NB4 (cell line): ENCODE measurements around the gene PPFIA1.

Experiments
- DNase-seq: peaks from one replicate; pipeline ENCODE4 v3.0.0; 2010; ENCODE audit warnings: low read depth
- H3K4me3 ChIP-seq: one replicate; pipeline ENCODE4 v1.5.1; 2011; ENCODE audit warnings: mild to moderate bottlenecking, low read depth, low read length, moderate library complexity
- CTCF ChIP-seq: IDR thresholded peaks from one replicate; pipeline ENCODE4 v1.5.1; 2012; ENCODE audit warnings: low read depth, low read length
- MAX ChIP-seq: IDR thresholded peaks from 2 replicates; pipeline ENCODE4 v1.6.1; 2011; ENCODE audit warnings: low read depth, low read length
- MYC ChIP-seq: IDR thresholded peaks from 2 replicates; pipeline ENCODE4 v1.6.1; 2011; ENCODE audit warnings: low read depth, low read length
- POLR2A ChIP-seq: IDR thresholded peaks from 2 replicates; pipeline ENCODE4 v1.6.1; 2011; ENCODE audit warnings: mild to moderate bottlenecking; ENCODE audit not compliant: insufficient read length; ENCODE audit errors: extremely low read depth

The PPFIA1 gene

GRCh38 chr11:70317581-70318305, 47.3 kb downstream of the PPFIA1 start:
- H3K4me3 ChIP-seq = no peak overlapping the region
- TF ChIP-seq CTCF (no peak), MAX (no peak), POLR2A (no peak), MYC (no peak)
- peak; percentile 23 for DNase-seq

GRCh38 chr11:70319396-70320076, 49.0 kb downstream of the PPFIA1 start:
- H3K4me3 ChIP-seq = no peak overlapping the region
- DNase-seq = no peak
- TF ChIP-seq MYC (no peak), POLR2A (no peak), CTCF (no peak), MAX (no peak)

- TF ChIP-seq MYC = no peak
- no peak for DNase-seq
These were observed 52.2 kb downstream of the PPFIA1 start for GRCh38 chr11:70322666-70323065.

GRCh38 chr11:70323806-70324205, 53.3 kb downstream of the PPFIA1 start:
- DNase-seq = no peak
- H3K4me3 ChIP-seq = no peak overlapping the region
- no peak for TF ChIP-seq MAX
- TF ChIP-seq POLR2A = no peak
- no peak for TF ChIP-seq CTCF
- no peak for TF ChIP-seq MYC

More at GRCh38 chr11:70322666-70323065, 52.2 kb downstream of the PPFIA1 start:
- H3K4me3 ChIP-seq = no peak overlapping the region

GRCh38 chr11:70324376-70325115, 54.1 kb downstream of the PPFIA1 start:
- DNase-seq = no peak
- TF ChIP-seq MAX = no peak
- TF ChIP-seq MYC = no peak
- TF ChIP-seq CTCF = no peak
- no peak for TF ChIP-seq POLR2A
- H3K4me3 ChIP-seq = no peak overlapping the region

- no peak for DNase-seq
- TF ChIP-seq POLR2A = no peak
- no peak for TF ChIP-seq MAX
- TF ChIP-seq MYC = no peak
- no peak for TF ChIP-seq CTCF
- H3K4me3 ChIP-seq = no peak overlapping the region
These were observed 55.3 kb downstream of the PPFIA1 start for GRCh38 chr11:70325824-70326223.
